GM18868 (cell line): ENCODE results near the gene NUFIP2.
"Not testable (repeated sequence)": the region's sequence is repeated elsewhere in the genome, so short reads cannot be mapped to it uniquely, and the experiment has no call there.

ENCODE experiments used
- ATAC-seq: cut with Tn5 transposase; IDR thresholded peaks from one replicate; pipeline ENCODE4 v1.9.1; 2021; ENCODE audit warnings: mild to moderate bottlenecking, moderate library complexity; ENCODE audit not compliant: unreplicated experiment

NUFIP2 gene

GRCh38 chr17:29279397-29280070 is 14.4 kb downstream of the NUFIP2 start:
- no peak for ATAC-seq

- no peak for ATAC-seq
Observed at GRCh38 chr17:29278692-29279091, 15.3 kb downstream of the NUFIP2 start.

GRCh38 chr17:29273924-29274323 is 20.0 kb downstream of the NUFIP2 start:
- no peak for ATAC-seq

- ATAC-seq, result not testable (repeated sequence)
Observed at GRCh38 chr17:29271980-29272379, 22.0 kb downstream of the NUFIP2 start.

GRCh38 chr17:29263916-29264315 is 30.0 kb downstream of the NUFIP2 start:
- no peak for ATAC-seq

GRCh38 chr17:29257756-29258155 is 36.2 kb downstream of the NUFIP2 start:
- no peak for ATAC-seq

- no peak for ATAC-seq
Observed at GRCh38 chr17:29256735-29257466, 37.0 kb downstream of the NUFIP2 start.

- ATAC-seq, result no peak
Observed at GRCh38 chr17:29255926-29256522, 37.9 kb downstream of the NUFIP2 start.

GRCh38 chr17:29253037-29253436 is 40.9 kb downstream of the NUFIP2 start:
- ATAC-seq, result no peak

GRCh38 chr17:29252101-29252791 is 41.7 kb downstream of the NUFIP2 start:
- ATAC-seq, result no peak

GRCh38 chr17:29251184-29251583 is 42.8 kb downstream of the NUFIP2 start:
- ATAC-seq, result no peak

- ATAC-seq, result no peak
Observed at GRCh38 chr17:29250666-29251065, 43.3 kb downstream of the NUFIP2 start.

GRCh38 chr17:29248845-29249244 is 45.1 kb downstream of the NUFIP2 start:
- no peak for ATAC-seq

GRCh38 chr17:29247219-29247618 is 46.7 kb downstream of the NUFIP2 start:
- no peak for ATAC-seq

GRCh38 chr17:29246628-29247027 is 47.3 kb downstream of the NUFIP2 start, which contains the start of gene CRYBA1:
CRYBA1 (plus strand) TSS chr17:29246859; CDS start chr17:29246864, 5 bp downstream.
- ATAC-seq, result no peak

- no peak for ATAC-seq
Observed at GRCh38 chr17:29245401-29245800, 48.5 kb downstream of the NUFIP2 start.

- ATAC-seq, result no peak
Observed at GRCh38 chr17:29243792-29244191, 50.2 kb downstream of the NUFIP2 start.

GRCh38 chr17:29242790-29243189 is 51.2 kb downstream of the NUFIP2 start:
- ATAC-seq, result no peak

GRCh38 chr17:29242051-29242450 is 51.9 kb downstream of the NUFIP2 start:
- ATAC-seq, result no peak

- no peak for ATAC-seq
Observed at GRCh38 chr17:29240968-29241963, 52.7 kb downstream of the NUFIP2 start.
